ENCODE measurements around the gene WDR64.

DNA sequence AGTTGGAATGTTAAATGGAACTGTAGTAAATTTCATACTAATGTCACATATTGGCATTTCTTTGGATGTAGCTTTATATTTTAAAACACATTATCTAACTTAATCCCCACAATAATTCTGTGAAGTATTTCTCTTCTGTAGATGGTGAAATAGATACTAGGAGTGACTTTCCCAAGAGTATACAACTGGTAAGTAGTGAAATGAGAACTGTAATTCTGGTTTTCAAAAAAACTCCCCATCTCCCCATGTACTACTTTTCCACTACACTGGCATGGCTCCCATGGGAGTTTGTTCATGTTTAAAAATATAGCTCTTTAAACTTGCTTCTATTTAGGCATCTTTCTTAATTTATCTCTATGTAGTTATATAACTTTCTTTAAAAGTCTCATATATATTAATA lies 22.1 kb upstream of the WDR64 start:
- TF ChIP-seq NFRKB (IDR thresholded peaks at IDR 0.05), result no peak
- TF ChIP-seq FOXM1 (CRISPR knock-in tag; IDR thresholded peaks at IDR 0.05), result no peak
- no peak for TF ChIP-seq THYN1 (CRISPR knock-in tag; IDR thresholded peaks at IDR 0.05; ENCODE audit: borderline replicate concordance, low read depth)
- TF ChIP-seq POLR2A (IDR thresholded peaks at IDR 0.05; ENCODE audit: insufficient read depth in 1 of 2, low read depth in 2 of 2, low read length in 2 of 2), result no peak
- TF ChIP-seq ZNF557 (CRISPR knock-in tag; IDR thresholded peaks at IDR 0.05), result no peak
- TF ChIP-seq, protein P1, sequence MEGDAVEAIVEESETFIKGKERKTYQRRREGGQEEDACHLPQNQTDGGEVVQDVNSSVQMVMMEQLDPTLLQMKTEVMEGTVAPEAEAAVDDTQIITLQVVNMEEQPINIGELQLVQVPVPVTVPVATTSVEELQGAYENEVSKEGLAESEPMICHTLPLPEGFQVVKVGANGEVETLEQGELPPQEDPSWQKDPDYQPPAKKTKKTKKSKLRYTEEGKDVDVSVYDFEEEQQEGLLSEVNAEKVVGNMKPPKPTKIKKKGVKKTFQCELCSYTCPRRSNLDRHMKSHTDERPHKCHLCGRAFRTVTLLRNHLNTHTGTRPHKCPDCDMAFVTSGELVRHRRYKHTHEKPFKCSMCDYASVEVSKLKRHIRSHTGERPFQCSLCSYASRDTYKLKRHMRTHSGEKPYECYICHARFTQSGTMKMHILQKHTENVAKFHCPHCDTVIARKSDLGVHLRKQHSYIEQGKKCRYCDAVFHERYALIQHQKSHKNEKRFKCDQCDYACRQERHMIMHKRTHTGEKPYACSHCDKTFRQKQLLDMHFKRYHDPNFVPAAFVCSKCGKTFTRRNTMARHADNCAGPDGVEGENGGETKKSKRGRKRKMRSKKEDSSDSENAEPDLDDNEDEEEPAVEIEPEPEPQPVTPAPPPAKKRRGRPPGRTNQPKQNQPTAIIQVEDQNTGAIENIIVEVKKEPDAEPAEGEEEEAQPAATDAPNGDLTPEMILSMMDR (CRISPR knock-in tag; IDR thresholded peaks at IDR 0.05), result no peak
- TF ChIP-seq HNF1B (CRISPR knock-in tag; IDR thresholded peaks at IDR 0.05), result no peak
- TF ChIP-seq GMEB1 (CRISPR knock-in tag; IDR thresholded peaks at IDR 0.05; ENCODE audit: borderline replicate concordance), result no peak
- TF ChIP-seq FOXA1 (IDR thresholded peaks at IDR 0.05), result no peak
- TF ChIP-seq FOXA1 (CRISPR knock-in tag; IDR thresholded peaks at IDR 0.05), result no peak
- TF ChIP-seq ZNF350 (CRISPR knock-in tag; IDR thresholded peaks at IDR 0.05; ENCODE audit: borderline replicate concordance, low read depth), result no peak
